GM18867 (cell line): Measurements from ENCODE around the gene BNC2.

ENCODE experiments used
- ATAC-seq: cut with Tn5 transposase; IDR thresholded peaks from one replicate; pipeline ENCODE4 v1.9.1; 2021; ENCODE audit warnings: mild to moderate bottlenecking, moderate library complexity; ENCODE audit not compliant: unreplicated experiment

Gene BNC2

DNA sequence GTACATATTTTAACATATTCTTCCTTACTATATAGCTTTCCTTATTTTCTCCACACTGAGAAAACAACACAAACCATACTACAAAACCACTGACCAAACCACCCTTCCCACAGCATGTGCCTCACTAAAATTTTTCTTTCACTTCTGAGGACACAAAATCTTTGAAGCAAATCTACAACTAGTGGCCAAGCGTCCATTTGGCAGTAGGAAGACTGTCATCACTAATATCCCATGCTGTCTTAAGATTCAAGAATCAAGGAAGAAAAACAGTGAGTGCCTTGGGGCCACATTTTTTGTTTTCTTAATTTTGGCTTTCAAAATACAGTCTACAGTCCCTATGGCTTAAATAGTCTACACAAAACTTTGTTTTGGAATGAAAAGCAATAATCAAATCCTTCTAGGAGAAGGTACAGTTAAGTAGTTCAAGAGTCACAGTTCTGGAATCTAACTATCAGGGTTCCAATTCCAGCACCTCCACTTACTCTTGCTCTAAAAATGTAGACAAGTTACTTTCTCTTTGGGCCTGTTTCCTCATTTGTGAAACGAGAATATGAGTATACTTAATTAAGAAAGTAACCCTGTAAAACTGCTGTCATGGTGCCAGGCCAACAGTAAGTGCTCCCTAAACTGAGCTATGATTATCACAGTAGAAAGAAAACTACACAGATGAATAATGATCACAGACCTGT is 227.9 kb downstream of the BNC2 start:
- no peak for ATAC-seq

DNA sequence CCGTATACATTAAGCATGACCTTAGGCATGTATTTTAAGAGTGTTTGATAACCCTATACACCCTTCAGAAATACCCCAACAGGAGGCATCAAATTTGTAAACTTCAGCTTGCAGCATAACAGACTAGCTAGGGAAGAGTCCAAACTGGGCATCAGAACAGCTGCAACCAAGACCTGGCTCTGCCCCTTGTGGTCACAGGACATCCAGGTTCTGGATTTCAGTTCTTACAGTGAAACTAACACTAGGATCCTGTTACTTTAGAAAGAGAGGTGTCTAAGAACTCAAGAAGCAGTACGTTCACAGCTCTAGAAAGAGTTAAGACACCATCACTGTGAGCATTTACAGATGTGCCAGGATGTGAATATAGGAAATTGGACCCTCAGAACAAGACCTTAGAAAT is 229.8 kb downstream of the BNC2 start:
- ATAC-seq = peak; percentile 56

DNA sequence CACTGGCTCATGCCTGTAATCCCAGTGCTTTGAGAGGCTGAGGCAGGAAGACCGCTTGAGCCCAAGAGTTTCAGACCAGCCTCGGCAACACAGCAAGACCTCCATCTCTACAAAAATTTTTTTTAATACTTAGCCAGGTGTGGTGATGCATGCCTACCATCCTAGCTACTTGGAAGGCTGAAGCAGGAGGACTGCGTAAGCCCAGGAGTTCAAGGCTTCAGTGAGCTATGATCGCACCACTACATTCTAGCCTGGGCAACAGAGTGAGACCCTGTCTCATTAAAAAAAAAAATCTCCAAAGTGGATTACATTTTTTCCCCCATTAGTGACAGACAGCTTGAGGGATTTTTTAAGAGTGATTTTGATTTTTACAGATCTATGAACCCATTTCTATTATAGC is 230.8 kb downstream of the BNC2 start:
- no peak for ATAC-seq

DNA sequence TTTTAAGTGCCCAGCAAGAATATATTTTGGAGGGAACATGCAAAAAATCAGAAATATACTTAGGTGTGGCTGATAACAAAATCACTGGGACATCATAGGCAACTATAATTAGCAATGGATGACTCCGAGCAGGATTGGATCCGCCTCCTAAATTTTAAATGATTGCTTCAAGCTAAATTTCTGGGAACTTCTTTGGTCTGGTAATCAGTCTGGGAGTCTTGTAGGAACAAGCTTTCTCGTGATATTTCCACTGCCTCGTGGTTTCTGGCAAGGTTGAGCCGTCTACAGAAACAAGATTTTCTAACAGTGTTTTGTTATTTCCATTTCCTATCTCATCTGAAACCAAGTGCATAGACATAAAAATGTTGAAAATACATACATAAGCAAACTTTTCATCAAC is 232.6 kb downstream of the BNC2 start:
- ATAC-seq = no peak

DNA sequence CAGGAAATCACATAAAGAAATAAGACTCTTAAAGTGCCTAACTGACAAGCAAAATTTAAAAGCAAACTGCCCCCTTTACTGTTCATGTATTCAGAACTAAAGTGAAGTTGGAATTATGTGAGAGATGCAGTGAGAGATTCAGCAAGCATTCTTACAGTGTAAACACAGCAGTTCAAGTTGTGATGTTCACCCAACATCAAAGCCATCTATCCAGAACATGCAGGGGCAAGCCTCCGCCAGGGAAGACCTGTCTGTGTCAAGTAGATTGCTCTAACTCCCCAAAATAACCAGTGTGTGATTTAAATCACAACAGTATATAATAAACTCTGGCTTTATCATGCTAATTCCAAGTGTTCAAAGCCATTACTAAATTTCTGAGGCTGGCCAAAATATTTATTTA is 233.3 kb downstream of the BNC2 start:
- no peak for ATAC-seq

DNA sequence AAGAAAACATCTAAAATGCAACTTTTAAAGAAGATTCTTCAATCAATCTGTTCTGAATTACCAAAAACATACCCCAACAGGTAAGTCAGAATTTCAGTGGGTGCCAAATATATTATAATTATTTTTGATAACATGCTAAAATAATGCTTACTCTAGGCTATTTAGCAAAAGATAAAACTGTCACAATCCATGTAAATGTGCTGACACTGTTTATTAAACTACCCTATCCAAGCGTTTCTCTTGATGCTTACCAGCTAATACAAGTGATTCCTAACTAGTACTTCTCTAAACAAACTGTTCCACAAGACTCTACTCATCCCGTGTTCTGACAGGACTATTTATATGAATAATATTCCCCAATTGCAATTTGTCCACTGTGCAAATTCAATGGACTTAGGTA is 236.7 kb downstream of the BNC2 start:
- no peak for ATAC-seq

DNA sequence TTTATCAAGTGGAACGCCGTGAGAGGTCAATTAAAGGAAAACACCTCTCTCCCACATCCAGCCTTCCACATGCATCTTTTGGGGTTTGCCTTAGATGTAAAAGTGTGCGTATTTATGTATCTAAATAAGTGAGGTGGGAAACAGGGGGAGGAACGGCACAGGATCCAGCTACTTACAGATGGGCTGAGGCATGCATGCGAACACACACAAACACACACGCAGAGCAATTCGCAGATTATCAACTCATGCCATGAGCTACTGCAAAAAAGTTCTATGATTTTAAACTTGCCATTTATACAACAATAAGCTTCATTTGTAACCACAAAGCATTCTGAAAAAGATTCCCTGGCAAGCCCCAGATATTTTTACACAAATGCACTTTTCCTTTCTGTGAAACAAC is 242.1 kb downstream of the BNC2 start:
- no peak for ATAC-seq

DNA sequence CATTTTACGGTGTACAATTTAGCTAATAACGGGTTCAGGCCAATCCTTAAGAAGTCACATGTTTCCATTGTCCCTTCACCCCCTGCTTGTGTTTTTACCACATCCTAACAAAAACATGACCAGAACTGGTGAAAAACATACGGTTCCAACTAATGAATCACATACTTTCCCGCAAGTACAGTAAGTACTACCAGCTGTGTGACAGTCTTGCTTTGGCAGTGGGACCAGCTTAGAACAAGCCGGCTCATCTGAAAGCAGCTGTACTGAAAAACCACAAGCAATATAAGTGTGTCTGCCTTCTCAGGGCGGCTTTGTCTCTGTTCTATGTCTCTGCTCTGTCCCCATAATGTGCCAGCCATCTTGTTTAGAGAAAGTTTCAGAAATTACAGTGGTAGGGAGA is 242.5 kb downstream of the BNC2 start:
- no peak for ATAC-seq

DNA sequence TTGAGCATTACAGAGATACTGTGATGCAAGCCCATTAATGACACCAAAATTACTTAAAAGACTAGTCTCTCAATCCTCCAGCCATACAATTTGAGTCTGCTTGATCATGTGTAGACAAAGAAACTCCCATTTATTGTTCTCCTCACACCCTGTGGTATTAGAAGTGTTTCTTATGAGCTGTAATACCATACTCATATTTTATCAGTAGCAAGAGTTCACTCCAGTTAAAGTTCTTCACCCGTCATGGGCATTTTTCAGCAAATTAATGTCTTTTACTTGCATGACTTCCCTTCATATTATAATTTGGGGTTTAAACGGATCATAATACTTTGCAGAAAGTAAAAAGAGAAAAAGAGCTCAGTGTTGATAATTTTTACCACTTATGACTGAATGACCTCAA is 242.9 kb downstream of the BNC2 start:
- ATAC-seq = no peak

DNA sequence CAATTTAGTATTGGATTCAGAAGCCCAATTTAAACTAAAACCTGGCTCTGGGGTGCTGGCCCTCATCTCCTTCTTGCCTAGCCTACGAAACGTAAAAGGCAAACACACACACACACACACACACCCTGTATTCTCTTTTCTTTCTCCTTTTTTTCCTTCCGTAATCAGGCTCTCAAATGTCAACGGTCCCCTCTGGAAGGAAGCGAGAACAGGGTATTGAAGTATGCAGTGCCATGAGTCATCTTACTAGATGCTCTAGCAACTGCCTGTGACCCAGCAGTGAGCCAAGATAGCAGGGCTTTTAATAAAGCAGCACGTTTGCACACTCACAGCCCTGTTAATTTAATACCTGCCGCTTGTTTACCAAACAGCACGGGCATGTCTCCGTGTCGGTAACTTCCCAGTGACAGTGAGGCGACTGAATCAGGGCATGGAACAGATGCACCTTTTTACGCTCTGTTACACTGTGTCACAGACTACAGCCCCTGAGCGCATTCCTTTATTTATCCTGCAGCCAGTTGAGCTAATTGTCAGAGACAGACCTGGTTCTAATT is 243.8 kb downstream of the BNC2 start:
- no peak for ATAC-seq

DNA sequence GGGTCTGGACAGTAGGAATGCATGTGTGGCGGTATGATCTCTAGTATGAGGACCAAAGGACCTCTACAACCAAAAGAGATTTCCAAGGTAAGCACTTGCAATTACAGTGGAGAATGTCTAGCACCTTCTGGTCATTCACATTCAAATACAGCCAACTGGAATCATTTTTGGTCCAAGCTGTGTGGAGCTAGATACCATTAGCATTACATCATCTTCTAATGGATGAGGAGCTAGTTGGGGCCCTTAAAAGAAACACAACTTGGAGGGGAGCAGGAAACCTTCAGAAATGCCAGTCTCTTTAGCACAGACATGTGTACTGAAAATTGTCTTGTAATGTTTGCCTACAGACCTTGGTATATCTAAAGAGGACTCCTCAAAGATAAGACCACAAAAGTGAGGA is 244.7 kb downstream of the BNC2 start:
- no peak for ATAC-seq

DNA sequence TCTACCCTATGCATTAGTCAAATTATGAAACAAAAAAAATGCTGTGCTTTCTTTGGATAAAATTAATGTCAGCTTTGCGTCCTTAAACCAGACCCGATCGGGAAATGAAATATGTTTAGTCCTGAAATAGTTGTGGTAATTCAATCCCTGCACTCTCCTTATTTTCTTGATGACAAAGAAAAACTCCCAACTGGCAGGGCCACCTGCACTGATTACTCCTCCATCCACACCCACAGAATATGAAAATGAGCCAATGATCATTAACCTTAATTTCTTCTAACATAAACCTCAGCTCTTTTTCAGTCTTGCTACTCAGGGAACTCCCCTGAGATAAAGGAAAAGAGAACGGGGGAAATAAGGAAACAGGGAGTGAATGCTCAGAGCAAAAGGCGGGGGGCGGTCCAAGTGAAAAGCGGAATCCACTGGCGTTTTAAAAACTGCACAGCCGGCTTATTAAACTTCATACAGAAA is 245.3 kb downstream of the BNC2 start:
- ATAC-seq = no peak

DNA sequence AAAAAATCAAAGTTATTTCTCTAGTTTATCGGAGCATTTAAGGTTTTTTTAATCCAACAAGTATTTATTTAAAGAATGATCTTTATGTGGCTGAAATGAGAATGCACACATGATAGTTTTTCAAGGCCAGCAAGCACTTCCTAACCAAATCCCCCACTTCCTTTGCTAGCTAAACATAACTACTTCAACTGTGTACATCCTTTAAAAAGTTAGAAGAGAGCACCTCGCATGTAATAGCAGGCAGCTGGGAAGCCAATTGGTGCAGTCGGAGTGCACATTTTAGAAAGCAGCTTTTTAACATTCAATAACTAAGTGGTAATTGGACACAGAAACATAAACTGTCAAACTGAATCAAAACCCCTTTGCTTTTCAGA is 245.7 kb downstream of the BNC2 start:
- ATAC-seq = no peak

DNA sequence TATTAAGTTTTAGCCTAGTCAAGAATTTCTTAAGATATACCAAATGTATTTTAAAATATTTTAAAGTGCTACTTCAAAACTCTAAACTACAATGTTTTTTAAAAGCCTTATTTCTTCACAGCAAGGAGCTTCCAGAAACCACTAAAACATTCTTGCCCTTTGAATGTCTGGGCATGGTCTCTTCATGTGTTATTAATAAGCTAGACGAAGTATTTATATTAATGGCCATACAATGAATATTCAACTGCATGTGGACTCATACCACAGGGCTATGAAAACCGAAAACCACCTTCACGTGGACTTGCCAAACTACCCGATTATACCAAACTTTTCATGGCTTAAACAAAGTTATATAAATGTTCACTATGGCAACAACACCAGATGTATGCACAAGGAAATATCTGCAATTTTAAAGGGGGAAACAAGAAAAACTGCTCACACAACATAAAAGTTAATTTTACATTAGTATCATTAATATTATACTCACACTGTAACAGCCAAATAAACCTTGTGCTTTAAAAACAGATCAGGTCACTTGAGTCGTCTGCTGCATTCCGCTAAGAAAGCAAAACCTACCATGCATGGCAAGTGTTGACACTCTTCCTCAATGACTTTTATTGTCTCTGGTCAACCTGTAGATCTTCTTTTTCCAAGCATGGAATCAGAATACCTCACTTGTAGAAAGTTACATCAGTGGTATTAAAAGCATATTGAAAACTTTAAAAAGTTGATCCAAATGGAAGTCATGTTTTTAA is 246.3 kb downstream of the BNC2 start:
- ATAC-seq = no peak

DNA sequence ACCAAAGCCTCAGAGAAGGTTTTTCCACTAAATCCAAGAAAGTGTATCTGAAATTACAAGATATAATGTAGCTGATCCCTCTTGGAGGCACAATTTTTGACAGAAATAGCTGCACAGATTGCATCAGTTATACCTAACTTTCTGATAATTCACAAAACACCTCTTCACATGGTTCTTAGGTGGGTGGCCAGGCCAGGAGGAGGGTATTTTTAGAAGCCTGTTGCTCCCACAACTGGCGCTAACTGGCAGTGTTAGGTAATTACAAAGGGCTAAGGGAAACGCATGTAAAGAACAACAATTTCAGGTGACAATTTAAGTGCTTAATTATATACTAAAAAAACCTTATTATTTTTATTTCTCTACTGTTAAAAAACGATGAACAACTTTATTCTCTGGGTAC is 247.9 kb downstream of the BNC2 start:
- ATAC-seq = no peak

DNA sequence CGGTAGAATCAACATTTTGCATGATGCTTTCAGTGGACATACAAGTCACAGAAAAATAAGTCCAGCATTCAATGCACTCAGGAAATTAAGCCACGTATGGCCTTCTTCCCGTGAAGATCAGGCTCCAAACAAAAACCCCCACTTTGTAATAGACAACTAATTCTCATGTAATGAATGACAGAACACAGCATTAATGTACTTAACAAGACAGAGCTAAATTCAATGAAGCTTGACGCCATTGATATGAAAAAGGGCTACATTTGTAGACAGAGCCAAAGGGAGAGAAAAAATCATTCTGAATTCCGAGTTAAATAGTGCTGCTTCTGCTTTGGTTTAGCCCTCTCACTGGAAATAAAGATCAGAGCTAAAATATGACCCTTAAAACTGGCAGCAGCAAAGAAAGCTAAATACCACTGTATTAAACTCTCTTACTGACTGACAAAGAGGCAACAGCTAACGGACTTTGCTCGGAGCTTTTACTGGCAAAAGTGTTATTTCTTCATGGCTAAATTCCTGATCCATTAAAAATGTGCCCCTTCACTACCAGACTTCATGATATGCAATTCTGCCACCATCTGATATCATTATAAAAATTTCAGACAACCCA is 250.5 kb downstream of the BNC2 start:
- no peak for ATAC-seq

DNA sequence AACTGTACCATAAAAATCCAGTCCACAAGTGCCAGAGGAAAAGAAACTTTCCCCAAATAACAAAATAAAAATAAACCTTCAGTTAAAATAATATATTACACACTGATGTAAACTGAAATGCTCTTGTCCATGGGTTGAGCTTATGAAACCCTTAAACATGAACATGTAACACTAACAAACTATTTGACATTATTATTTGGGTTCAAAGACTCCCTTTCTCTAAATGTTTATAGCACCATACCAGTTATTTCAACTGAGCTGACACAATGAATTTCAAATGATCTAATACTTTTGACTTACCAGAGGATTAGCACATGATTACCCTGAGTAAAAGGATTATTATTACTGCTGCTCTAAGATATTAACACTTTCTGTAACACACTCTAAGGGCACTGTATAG is 251.1 kb downstream of the BNC2 start:
- no peak for ATAC-seq

DNA sequence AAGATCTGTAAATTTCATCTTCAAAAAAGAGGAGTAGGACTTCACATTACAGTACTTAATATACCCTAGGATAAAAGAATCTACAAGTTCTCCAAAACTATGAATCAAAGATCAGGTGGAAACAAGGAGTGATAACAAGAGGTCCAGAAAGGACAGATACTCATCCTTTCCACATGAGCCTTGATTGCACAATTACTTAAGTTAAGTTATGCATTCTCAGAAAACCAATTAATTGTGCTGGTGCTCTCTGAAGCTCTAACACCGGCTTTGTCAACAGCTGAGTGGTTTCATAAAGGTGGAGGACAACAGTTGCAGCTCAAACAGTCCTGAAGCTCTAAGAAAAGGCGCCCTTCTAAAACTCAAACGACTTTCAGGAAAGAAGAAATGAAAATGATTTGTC is 251.9 kb downstream of the BNC2 start:
- ATAC-seq = no peak

DNA sequence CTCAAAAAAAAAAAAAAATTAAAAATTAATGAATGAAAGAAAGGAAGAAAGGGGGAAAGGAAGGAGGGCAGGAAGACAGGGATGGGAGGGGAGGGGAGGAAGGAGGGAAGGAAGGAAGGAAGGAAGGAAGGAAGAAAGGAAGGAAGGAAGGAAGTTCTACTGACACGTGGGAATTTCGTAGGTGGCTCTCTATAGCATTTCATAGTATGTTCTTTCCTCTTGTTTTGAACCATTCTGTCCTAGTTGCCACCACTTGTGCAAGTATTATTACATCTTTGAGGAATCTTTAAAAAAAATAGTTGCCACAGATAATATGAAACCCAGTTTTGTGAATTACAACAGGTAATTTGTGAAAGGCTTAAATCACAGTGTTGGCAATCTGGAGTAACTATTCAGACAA is 253.8 kb downstream of the BNC2 start:
- no peak for ATAC-seq

DNA sequence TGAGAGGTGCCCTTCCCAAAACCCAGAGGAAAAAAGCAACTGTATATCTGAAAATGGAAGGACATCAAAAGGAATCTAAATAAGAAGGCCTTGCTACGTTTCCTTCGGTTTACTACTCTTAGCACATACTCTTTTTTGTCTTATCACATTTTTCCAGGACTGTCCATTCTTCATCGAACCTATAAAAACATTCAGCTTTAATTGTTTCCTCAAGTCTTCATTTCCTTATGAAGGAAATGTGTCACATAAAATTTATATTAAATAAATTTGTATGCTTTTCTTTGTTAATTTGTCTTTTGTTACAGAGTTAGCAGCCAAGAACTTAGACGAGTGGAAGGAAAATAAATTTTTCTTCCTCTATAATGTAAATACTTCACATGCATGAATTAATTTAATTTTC is 255.0 kb downstream of the BNC2 start:
- ATAC-seq = no peak

DNA sequence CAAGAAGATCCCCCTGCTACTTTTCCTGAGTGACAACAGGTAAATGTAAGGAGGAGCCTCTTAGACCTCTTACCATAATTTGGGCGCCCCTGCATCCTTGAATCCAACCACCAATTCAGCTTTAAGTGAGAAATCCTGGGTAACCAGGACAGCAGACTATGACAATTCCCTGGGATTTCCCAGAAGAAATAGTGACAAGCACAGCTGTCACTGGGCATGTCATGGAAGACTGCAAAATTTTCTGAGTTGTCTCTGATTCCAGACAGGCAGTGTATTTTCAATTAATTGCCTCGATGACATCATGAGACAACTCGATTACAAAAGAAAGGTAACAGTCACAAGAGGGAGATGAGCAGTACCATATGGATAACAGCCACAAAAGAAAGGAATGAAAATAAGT is 256.9 kb downstream of the BNC2 start:
- ATAC-seq = no peak

DNA sequence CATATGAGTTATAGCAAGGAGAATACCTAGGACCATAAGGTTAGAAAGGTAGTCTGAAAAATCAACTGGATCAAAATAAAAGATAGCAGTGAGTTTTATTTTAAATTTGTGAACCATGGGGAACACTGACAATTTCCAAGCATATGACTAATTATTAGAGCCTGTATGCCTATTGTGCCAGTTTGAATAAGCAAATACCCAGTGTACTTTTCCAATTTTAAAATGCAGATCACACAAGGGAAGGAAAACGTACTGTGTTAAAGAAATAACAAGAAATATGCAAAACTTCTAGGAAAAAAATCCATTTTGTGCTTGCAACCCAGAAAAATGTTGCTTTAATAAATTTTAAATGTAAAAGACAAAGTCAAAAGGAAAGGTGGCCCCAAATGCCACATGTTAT is 257.4 kb downstream of the BNC2 start:
- ATAC-seq = no peak
